HEK293 (cell line): ENCODE results near the gene LYPD5.

Experiments
- REPIN1 ChIP-seq: fragments of 450-650 bp; formaldehyde crosslinking; IDR thresholded peaks from 2 replicates; pipeline ENCODE4 v1.5.1; 2017; ENCODE audit warnings: missing biosample characterization, missing genetic modification characterization, low read depth
- ZNF558 ChIP-seq: fragments of 450-650 bp; formaldehyde crosslinking; IDR thresholded peaks from 2 replicates; pipeline ENCODE4 v1.5.1; 2016; ENCODE audit warnings: missing biosample characterization, missing genetic modification characterization

GRCh38 chr19:43847884-43848283, 45.6 kb upstream of the LYPD5 start:
- TF ChIP-seq ZNF558 = no peak
- no peak for TF ChIP-seq REPIN1 (tag by site-specific recombination)
